HepG2 (cell line): ENCODE results near the gene RPLP2. TPM values are rescaled to one million over a fixed set of nuclear protein-coding genes. Genes with fewer than 3 reads are reported as not detected.
A peak's percentile ranks its signal among the peaks of the same experiment; 100 is the strongest.

ENCODE experiments used
- polyA plus RNA-seq, 8 experiments: library from polyadenylated mRNA; depleted of rRNA in 3 of 8; stranded (reverse) in 7 of 8; unstranded in 1 of 8; fragments of >200 nt; fragmentation: Illumina TruSeq in 4 of 8; extraction: Trizol in 4 of 8; gene quantifications; 2 replicates each; pipeline versions ENCODE4 v1.2.1 to v1.2.3, GENCODE V29; 2011 to 2016; ENCODE audit warnings: low read depth in 4 of 8, missing spikeins in 1 of 8, mixed read lengths in 1 of 8; ENCODE audit not compliant: insufficient read depth in 1 of 8
- total RNA-seq, 5 experiments: library from RNA; depleted of rRNA; stranded (reverse); fragments of >200 nt; fragmentation: Illumina TruSeq; extraction: Trizol; gene quantifications; 2 replicates each; pipeline ENCODE4 v1.2.3, GENCODE V29; 2016; ENCODE audit warnings: low read depth in 1 of 5
- TF ChIP-seq, protein P1 (sequence below): sonication (generic); formaldehyde crosslinking; IDR thresholded peaks from 2 replicates; pipeline ENCODE4 v1.4.0; 2020; ENCODE audit warnings: missing genetic modification reagents, borderline replicate concordance
- TF ChIP-seq, protein P2 (sequence below), 2 experiments: sonication (generic) in 1 of 2; formaldehyde crosslinking in 1 of 2; IDR thresholded peaks; 2 replicates each; pipeline versions ENCODE4 v1.4.0 to v1.6.1; 2016 to 2020; ENCODE audit warnings: borderline replicate concordance in 1 of 2, low read depth in 1 of 2, mild to moderate bottlenecking in 1 of 2, missing genetic modification reagents in 1 of 2

The RPLP2 gene
- total and polyA plus RNA-seq, 2 of the 13 experiments (the other 11 are each of a cell fraction or from before 2014, with no cell fraction given) = 978 to 2,106 TPM

- TF ChIP-seq, protein P1, sequence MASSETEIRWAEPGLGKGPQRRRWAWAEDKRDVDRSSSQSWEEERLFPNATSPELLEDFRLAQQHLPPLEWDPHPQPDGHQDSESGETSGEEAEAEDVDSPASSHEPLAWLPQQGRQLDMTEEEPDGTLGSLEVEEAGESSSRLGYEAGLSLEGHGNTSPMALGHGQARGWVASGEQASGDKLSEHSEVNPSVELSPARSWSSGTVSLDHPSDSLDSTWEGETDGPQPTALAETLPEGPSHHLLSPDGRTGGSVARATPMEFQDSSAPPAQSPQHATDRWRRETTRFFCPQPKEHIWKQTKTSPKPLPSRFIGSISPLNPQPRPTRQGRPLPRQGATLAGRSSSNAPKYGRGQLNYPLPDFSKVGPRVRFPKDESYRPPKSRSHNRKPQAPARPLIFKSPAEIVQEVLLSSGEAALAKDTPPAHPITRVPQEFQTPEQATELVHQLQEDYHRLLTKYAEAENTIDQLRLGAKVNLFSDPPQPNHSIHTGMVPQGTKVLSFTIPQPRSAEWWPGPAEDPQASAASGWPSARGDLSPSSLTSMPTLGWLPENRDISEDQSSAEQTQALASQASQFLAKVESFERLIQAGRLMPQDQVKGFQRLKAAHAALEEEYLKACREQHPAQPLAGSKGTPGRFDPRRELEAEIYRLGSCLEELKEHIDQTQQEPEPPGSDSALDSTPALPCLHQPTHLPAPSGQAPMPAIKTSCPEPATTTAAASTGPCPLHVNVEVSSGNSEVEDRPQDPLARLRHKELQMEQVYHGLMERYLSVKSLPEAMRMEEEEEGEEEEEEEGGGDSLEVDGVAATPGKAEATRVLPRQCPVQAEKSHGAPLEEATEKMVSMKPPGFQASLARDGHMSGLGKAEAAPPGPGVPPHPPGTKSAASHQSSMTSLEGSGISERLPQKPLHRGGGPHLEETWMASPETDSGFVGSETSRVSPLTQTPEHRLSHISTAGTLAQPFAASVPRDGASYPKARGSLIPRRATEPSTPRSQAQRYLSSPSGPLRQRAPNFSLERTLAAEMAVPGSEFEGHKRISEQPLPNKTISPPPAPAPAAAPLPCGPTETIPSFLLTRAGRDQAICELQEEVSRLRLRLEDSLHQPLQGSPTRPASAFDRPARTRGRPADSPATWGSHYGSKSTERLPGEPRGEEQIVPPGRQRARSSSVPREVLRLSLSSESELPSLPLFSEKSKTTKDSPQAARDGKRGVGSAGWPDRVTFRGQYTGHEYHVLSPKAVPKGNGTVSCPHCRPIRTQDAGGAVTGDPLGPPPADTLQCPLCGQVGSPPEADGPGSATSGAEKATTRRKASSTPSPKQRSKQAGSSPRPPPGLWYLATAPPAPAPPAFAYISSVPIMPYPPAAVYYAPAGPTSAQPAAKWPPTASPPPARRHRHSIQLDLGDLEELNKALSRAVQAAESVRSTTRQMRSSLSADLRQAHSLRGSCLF = no peak
- TF ChIP-seq, protein P2, sequence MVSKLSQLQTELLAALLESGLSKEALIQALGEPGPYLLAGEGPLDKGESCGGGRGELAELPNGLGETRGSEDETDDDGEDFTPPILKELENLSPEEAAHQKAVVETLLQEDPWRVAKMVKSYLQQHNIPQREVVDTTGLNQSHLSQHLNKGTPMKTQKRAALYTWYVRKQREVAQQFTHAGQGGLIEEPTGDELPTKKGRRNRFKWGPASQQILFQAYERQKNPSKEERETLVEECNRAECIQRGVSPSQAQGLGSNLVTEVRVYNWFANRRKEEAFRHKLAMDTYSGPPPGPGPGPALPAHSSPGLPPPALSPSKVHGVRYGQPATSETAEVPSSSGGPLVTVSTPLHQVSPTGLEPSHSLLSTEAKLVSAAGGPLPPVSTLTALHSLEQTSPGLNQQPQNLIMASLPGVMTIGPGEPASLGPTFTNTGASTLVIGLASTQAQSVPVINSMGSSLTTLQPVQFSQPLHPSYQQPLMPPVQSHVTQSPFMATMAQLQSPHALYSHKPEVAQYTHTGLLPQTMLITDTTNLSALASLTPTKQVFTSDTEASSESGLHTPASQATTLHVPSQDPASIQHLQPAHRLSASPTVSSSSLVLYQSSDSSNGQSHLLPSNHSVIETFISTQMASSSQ (IDR thresholded peaks at IDR 0.05; ENCODE audit: low read depth) = no peak
- TF ChIP-seq, protein P2 (CRISPR knock-in tag; IDR thresholded peaks at IDR 0.05; ENCODE audit: borderline replicate concordance) = 0 out of 2 replicates have a peak, but pooled peaks have one; percentile 2
Observed at GRCh38 chr11:841981-842369, 32.2 kb downstream of the RPLP2 start (continued).
